Nephron (organoid): ENCODE results near the gene CSTF1.

Experiments
- H3K27ac Mint-ChIP-seq, 3 experiments: 2 replicates each; pipeline ENCODE4 v1.8.0; 2020; ENCODE audit warnings: mixed read lengths in 3 of 3, mild to moderate bottlenecking in 2 of 3, moderate library complexity in 1 of 3
- H3K27me3 Mint-ChIP-seq: 2 replicates; pipeline ENCODE4 v1.8.0; 2021; ENCODE audit warnings: low read depth, mild to moderate bottlenecking, moderate library complexity, mixed read lengths
- H3K36me3 Mint-ChIP-seq: 2 replicates; pipeline ENCODE4 v1.8.0; 2020; ENCODE audit warnings: low read depth, mixed read lengths
- H3K4me1 Mint-ChIP-seq: 2 replicates; pipeline ENCODE4 v1.8.0; 2020; ENCODE audit warnings: mixed read lengths
- H3K4me3 Mint-ChIP-seq, 3 experiments: 2 replicates each; pipeline ENCODE4 v1.8.0; 2020; ENCODE audit warnings: mild to moderate bottlenecking in 3 of 3, mixed read lengths in 3 of 3, moderate library complexity in 2 of 3
- H3K9me3 Mint-ChIP-seq: 2 replicates; pipeline ENCODE4 v1.8.0; 2020; ENCODE audit warnings: mixed read lengths
- CTCF ChIP-seq, 3 experiments: fragments of 200-600 bp; sonication (generic); IDR thresholded peaks; one replicate each; pipeline ENCODE4 v1.5.0; 2021; ENCODE audit warnings: antibody characterized with exemption in 3 of 3; ENCODE audit not compliant: unreplicated experiment in 3 of 3

CSTF1 gene

GRCh38 chr20:56358600-56359211, 33.7 kb upstream of the CSTF1 start, which contains the start of gene FAM210B:
Gene FAM210B, plus strand, starts transcription at chr20:56358974. Its CDS starts 32 bp downstream, at chr20:56359006.
- TF ChIP-seq CTCF (IDR thresholded peaks at IDR 0.05; ENCODE audit: unreplicated experiment in 3 of 3): no peak
- Mint-ChIP-seq H3K9me3 (no peaks in the 10 kb centered on the region), H3K27ac (peak within 1 kb of the TSS; percentile 91 to 94 (median 93)), H3K4me1 (peaks cover 32% of the 10 kb centered on the region), H3K36me3 (no peaks in the 10 kb centered on the region), H3K4me3 (peak within 1 kb of the TSS; percentile 91 to 98 (median 96)), H3K27me3 (peaks cover 11% of the 10 kb centered on the region)

GRCh38 chr20:56359212-56360132, 33.0 kb upstream of the CSTF1 start:
- peaks cover 37% of the 10 kb centered on the region for H3K4me1 Mint-ChIP-seq
- H3K36me3 Mint-ChIP-seq: peaks cover 4% of the 10 kb centered on the region

GRCh38 chr20:56360133-56360907, 32.1 kb upstream of the CSTF1 start:
- H3K4me3 Mint-ChIP-seq: peak overlapping the region; percentile 91 to 98 (median 96)
- H3K27ac Mint-ChIP-seq: peak overlapping the region; percentile 91 to 94 (median 93)
- no peak for TF ChIP-seq CTCF (IDR thresholded peaks at IDR 0.05; ENCODE audit: unreplicated experiment in 3 of 3)
- peaks cover 8% of the 10 kb centered on the region for H3K36me3 Mint-ChIP-seq
- H3K27me3 Mint-ChIP-seq: peaks cover 5% of the 10 kb centered on the region
- H3K4me1 Mint-ChIP-seq: peaks cover 37% of the 10 kb centered on the region
- H3K9me3 Mint-ChIP-seq: no peaks in the 10 kb centered on the region

More at GRCh38 chr20:56359212-56360132, 33.0 kb upstream of the CSTF1 start:
- Mint-ChIP-seq H3K4me3 (peak overlapping the region; percentile 91 to 98 (median 96)), H3K27ac (peak overlapping the region; percentile 91 to 94 (median 93)), H3K9me3 (no peaks in the 10 kb centered on the region), H3K27me3 (peaks cover 11% of the 10 kb centered on the region)
- TF ChIP-seq CTCF (IDR thresholded peaks at IDR 0.05; ENCODE audit: unreplicated experiment in 3 of 3): no peak

GRCh38 chr20:56360908-56361205, 31.6 kb upstream of the CSTF1 start:
- peak overlapping the region; percentile 91 to 98 (median 96) for H3K4me3 Mint-ChIP-seq
- H3K4me1 Mint-ChIP-seq: peaks cover 37% of the 10 kb centered on the region
- TF ChIP-seq CTCF (IDR thresholded peaks at IDR 0.05; ENCODE audit: unreplicated experiment in 3 of 3): no peak
- H3K27ac Mint-ChIP-seq: peak overlapping the region; percentile 85 to 94 (median 93)
- H3K27me3 Mint-ChIP-seq: peaks cover 3% of the 10 kb centered on the region
- H3K36me3 Mint-ChIP-seq: peaks cover 14% of the 10 kb centered on the region
- H3K9me3 Mint-ChIP-seq: no peaks in the 10 kb centered on the region

GRCh38 chr20:56361900-56362299, 30.5 kb upstream of the CSTF1 start:
- peak overlapping the region in 2 of 3 experiments; percentile 69 to 76 for H3K27ac Mint-ChIP-seq
- peaks cover 42% of the 10 kb centered on the region for H3K4me1 Mint-ChIP-seq
- H3K9me3 Mint-ChIP-seq: no peaks in the 10 kb centered on the region
- peak overlapping the region in 2 of 3 experiments; percentile 70 to 77 for H3K4me3 Mint-ChIP-seq
- peaks cover 3% of the 10 kb centered on the region for H3K27me3 Mint-ChIP-seq
- TF ChIP-seq CTCF (IDR thresholded peaks at IDR 0.05; ENCODE audit: unreplicated experiment in 3 of 3): no peak
- peaks cover 24% of the 10 kb centered on the region for H3K36me3 Mint-ChIP-seq
